ENCODE measurements around the gene TMEM190. TPM values are rescaled to one million over a fixed set of nuclear protein-coding genes. Genes with fewer than 3 reads are reported as not detected.
"Not testable (repeated sequence)": the region's sequence is repeated elsewhere in the genome, so short reads cannot be mapped to it uniquely, and the experiment has no call there.

The TMEM190 gene
- not detected for total RNA-seq

DNA sequence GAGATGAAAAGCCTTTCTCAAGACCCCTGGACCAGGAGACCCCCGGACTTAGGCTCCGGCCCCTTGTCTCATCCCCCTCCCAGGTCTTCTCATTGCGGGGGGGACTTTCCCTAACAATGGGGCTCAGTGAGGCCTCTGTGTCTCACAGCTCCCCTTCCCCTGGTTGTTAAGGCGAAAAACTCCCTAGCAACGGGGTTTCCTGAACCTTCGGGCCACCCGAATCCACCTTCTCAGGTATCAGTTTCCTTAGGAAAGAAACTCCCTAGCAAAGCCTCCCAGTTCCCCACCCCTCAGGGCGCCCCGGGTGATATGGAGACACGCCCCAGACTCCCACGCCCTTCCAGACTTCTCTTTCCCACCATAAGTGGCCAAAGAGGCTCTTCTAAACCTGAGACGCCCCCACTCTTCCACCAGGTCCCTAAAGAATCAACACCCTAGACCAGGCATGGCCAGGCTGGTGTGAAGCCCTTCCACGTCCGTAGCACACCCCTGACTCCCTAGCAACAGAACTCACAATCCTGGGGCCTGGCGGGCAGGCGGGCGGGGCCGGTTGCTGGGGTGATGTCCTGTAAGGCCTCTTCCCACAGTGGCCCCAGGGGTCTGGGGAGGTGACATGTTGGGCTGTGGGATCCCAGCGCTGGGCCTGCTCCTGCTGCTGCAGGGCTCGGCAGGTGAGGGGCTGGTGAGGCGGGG lies at the start of gene TMEM190:
TMEM190 (plus strand) TSS at position 586 of the 693 bp plus-strand sequence; CDS start at position 614, 28 bp downstream.
- no peak for DNase-seq
- no peak within 1 kb of the TSS for H3K27ac Mint-ChIP-seq
- CTCF ChIA-PET = interaction anchor here (0.9 to 1.5 kb wide), 2 partner anchors 8 to 10 kb away, joined by 3 to 5 read pairs; partner anchors contain the start of gene TMEM238
- no peak within 1 kb of the TSS for H3K4me3 Mint-ChIP-seq
- H3K36me3 Mint-ChIP-seq (ENCODE audit: low read depth) = peaks cover 5% of the 10 kb centered on the region
- POLR2A ChIA-PET = interaction anchor here (0.5 kb wide), 1 partner anchor 36 kb away, joined by 4 read pairs; no protein-coding TSS in a partner anchor
- peaks cover under 1% of the 10 kb centered on the region for H3K4me1 Mint-ChIP-seq
- H3K27me3 Mint-ChIP-seq = peaks cover 20% of the 10 kb centered on the region
- no peaks in the 10 kb centered on the region for H3K9me3 Mint-ChIP-seq

DNA sequence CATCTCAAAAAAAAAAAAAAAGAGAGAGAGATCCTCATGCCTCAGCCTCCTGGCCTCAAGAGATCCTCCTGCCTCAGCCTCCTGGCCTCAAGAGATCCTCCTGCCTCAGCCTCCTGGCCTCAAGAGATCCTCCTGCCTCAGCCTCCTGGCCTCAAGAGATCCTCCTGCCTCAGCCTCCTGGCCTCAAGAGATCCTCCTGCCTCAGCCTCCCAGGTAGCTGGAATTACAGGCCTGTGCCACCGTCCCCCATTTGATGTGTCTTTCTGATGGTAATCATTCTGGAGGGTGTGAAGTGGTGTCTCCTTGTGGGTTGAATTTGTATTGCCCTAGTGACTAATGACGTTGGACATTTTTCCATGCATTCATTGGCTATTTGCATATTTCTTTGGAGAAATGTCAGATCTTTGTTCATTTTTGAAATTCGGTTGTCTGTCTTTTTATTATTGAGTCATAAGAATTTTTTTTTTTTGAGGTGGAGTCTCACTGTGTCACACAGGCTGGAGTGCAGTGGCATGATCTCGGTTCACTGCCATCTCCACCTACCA lies 47.8 kb upstream of the TMEM190 start:
- H3K4me1 Mint-ChIP-seq; H3K27ac Mint-ChIP-seq; H3K9me3 Mint-ChIP-seq; DNase-seq; H3K27me3 Mint-ChIP-seq; H3K36me3 Mint-ChIP-seq (ENCODE audit: low read depth); CTCF ChIA-PET; H3K4me3 Mint-ChIP-seq; POLR2A ChIA-PET: not testable (repeated sequence)

DNA sequence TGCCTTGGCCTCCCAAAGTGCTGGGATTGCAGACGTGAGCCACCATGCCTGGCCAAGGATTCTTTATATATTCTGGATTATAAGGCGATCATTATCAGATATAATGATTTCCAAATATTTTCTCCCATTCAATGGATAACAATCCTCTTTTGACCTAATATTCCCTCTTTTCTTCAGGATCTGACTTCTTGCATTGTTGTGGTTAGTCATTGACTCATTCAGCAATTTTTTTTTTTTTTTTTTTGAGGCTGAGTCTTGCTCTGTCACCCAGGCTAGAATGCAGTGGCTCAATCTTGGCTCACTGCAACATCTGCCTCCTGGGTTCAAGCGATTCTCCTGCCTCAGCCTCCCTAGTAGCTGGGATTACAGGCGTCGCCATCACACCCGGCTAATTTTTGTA lies 46.8 kb upstream of the TMEM190 start:
- POLR2A ChIA-PET = interaction anchor here (0.6 kb wide), 1 partner anchor 30 kb away, joined by 3 read pairs; no protein-coding TSS in a partner anchor
- not testable (repeated sequence) for H3K4me3 Mint-ChIP-seq, H3K4me1 Mint-ChIP-seq

DNA sequence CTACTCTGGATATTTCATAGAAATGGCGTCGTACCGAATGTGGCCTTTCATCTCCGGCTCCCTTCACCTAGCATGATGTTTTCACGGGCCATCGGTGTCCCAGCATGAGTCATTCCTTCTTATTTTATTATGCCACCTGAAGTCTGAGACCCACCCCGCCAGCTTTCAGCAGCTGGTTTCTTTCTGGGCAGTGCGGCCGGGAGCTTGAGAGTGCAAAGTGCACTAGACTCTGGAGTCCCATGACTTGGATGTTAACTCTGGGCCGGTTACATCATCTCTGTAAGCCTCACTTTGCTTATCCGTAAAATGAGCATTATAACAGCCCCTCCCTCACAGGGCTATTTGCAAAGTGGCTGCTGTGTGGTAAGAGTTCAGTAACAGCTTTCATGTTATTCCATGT lies 42.8 kb upstream of the TMEM190 start:
- Mint-ChIP-seq H3K36me3 (ENCODE audit: low read depth) (no peaks in the 10 kb centered on the region), H3K27me3 (peaks cover 18% of the 10 kb centered on the region), H3K27ac (no peak overlapping the region), H3K4me3 (no peak overlapping the region), H3K4me1 (peaks cover 8% of the 10 kb centered on the region), H3K9me3 (no peaks in the 10 kb centered on the region)
- POLR2A ChIA-PET = no interaction called here
- CTCF ChIA-PET = no interaction called here
- DNase-seq = no peak

More for the DNA sequence above, 46.8 kb upstream of the TMEM190 start:
- DNase-seq; CTCF ChIA-PET; H3K36me3 Mint-ChIP-seq (ENCODE audit: low read depth); H3K27ac Mint-ChIP-seq; H3K9me3 Mint-ChIP-seq: not testable (repeated sequence)
- peaks cover 11% of the 10 kb centered on the region for H3K27me3 Mint-ChIP-seq

DNA sequence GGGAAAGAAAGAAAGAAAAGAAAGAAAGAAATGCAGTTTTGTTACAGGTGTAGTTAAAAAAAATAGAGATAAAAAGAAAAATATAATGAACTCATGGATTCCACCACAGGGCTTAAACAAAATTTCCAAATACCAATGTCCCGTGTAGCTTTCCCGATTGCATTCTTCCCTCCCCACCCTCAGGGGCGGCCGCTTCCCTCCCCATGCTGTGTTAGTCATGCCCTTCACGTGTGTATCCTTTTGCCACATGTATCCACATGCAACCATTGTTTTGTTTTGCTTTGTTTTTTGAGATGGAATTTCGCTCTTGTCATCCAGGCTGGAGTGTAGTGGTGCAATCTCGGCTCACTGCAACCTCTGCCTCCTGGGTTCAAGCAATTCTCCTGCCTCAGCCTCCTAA lies 40.5 kb upstream of the TMEM190 start:
- no peak for DNase-seq
- Mint-ChIP-seq H3K27ac (no peak overlapping the region), H3K4me1 (peaks cover 16% of the 10 kb centered on the region), H3K36me3 (ENCODE audit: low read depth) (no peaks in the 10 kb centered on the region), H3K27me3 (peaks cover 16% of the 10 kb centered on the region), H3K4me3 (no peak overlapping the region), H3K9me3 (no peaks in the 10 kb centered on the region)
- POLR2A ChIA-PET = no interaction called here
- CTCF ChIA-PET = interaction anchor here (0.7 to 1.3 kb wide), 2 partner anchors 8 to 10 kb away, joined by 4 to 6 read pairs; no protein-coding TSS in a partner anchor

DNA sequence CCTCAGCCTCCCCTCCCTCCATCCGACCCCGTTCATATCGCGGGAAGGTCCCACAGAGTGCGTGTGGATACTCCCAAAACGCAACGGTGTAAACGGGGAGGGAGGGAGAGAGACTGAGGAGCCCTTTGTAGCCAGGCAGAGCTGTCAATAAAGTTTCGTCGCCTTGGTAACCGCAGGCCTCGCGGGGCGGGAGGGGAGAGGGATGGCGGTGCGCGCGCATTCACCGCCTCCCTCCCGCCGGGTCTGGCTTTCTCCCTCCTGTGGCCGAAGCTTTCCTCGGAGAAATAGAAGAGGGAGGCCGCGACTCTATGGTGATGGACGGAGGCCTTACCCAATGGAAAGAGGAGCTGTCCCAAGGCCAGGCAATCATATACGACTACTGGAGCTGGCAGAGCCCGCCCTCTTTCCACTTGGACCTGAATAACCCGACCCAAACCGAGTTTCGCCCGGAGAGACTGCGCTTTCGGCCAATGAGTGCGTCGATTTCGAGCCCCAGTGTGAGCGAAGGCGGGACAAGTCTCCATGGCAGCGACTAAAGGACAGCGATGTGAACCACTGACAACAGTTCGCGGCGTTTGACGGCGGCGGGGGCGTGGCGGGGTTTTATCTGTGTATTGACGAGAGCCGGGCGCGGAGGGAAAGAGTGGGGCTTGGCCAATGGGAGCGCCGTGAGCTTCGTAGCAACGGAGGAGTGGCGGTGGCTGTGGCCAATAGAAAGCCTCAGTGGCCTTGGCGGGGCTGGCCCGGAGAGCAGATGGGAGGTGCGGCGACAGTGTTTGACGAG lies 37.3 kb upstream of the TMEM190 start, which contains the start of gene KMT5C:
KMT5C (plus strand) TSS at position 772 of the 784 bp plus-strand sequence. CDS start 2,061 bp downstream, outside the sequence.
- DNase-seq = peak; percentile 100
- Mint-ChIP-seq H3K9me3 (no peaks in the 10 kb centered on the region), H3K4me3 (peak within 1 kb of the TSS; percentile 90), H3K27me3 (peaks cover 10% of the 10 kb centered on the region), H3K4me1 (peaks cover 22% of the 10 kb centered on the region), H3K36me3 (ENCODE audit: low read depth) (peaks cover 2% of the 10 kb centered on the region), H3K27ac (peak within 1 kb of the TSS; percentile 96)
- POLR2A ChIA-PET = interaction anchor here (0.5 to 1.1 kb wide), 8 partner anchors 10 to 1202 kb away, joined by 3 to 4 read pairs (median 3); partner anchors contain the start of genes CNOT3 and UBE2S
- CTCF ChIA-PET = interaction anchor here (0.6 to 1.5 kb wide), 13 partner anchors 9 to 137 kb away, joined by 3 to 9 read pairs (median 4); partner anchors contain the start of genes TMEM150B and UBE2S

DNA sequence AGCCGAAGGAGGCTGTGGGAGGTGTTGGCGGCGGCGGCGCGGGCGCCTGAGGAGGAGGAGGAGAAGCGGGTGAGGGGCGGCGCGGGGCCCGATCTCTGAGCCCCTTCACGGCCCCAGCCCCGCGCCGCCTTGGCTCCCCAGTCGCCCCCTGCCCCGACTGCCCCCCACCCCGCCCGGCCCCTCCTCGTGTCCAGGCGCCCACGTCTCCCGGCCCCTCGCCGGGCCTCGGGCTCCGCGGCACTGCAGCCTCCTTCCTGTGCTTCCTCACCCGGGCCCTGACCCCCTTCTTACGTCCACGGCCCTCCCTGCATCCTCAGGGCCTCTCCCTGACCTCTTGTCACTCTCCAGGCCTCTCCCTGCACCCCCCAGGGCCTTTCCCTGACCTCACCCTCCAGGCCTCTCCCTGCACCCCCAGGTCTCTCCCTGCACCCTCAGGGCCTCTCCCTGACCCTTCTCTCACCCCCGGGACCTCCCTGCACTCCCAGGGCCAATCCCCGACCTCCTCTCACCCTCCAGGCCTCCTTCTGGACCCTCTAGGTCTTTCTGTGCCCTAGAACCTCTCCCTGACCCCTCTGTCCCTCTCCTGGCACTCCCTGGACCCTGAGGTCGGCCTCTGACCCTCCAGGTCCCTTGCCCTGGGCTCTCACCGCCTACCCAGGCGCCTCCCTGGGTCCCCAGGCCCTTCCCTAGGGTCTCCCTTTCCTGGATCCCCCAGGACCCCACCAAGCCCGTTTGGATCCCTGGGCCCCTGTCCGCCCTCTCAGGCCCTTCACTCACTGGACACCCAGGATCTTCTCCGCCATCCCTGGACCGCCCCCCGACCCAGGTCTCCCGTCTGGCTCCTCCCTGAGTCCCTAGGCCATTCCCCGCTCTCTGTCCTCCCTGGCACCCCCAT lies 36.5 kb upstream of the TMEM190 start:
- H3K4me3 Mint-ChIP-seq = peak overlapping the region; percentile 90
- H3K27me3 Mint-ChIP-seq = peaks cover 10% of the 10 kb centered on the region
- peak; percentile 35 for DNase-seq
- no peaks in the 10 kb centered on the region for H3K9me3 Mint-ChIP-seq
- peaks cover 22% of the 10 kb centered on the region for H3K4me1 Mint-ChIP-seq
- ChIA-PET CTCF (interaction anchor here (0.8 to 1.4 kb wide), 7 partner anchors 13 to 136 kb away, joined by 3 to 5 read pairs (median 4); partner anchors contain the start of genes TMEM150B and UBE2S), POLR2A (interaction anchor here (0.6 to 1.1 kb wide), 7 partner anchors 13 to 1203 kb away, joined by 3 to 4 read pairs (median 3); partner anchors contain the start of genes CNOT3 and UBE2S)
- peak overlapping the region; percentile 96 for H3K27ac Mint-ChIP-seq
- H3K36me3 Mint-ChIP-seq (ENCODE audit: low read depth) = peaks cover 2% of the 10 kb centered on the region

DNA sequence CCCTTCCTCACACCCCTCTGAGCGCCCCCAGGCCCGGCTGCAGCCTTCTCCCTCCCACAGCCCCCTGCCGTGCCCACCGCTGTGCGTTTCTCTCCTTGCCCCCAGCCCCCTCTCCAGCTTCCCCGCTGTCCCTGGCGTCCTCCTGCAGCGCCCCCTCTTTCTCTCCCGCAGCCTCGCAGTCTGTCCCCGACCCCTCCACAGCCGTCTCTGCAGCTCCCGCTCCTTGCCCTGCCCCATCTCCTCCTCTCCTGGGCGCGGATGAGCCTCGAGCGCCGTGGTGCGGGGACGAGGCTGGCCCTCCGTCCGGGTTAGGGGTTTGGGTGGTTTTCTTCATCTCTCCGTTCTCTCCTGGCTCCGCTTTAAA lies 35.9 kb upstream of the TMEM190 start:
- H3K27me3 Mint-ChIP-seq = peaks cover 10% of the 10 kb centered on the region
- CTCF ChIA-PET = interaction anchor here (0.9 kb wide), 1 partner anchor 13 kb away, joined by 3 read pairs; no protein-coding TSS in a partner anchor
- H3K9me3 Mint-ChIP-seq = no peaks in the 10 kb centered on the region
- POLR2A ChIA-PET = interaction anchor here (0.6 kb wide), 1 partner anchor 35 kb away, joined by 4 read pairs; no protein-coding TSS in a partner anchor
- H3K4me3 Mint-ChIP-seq = peak overlapping the region; percentile 86
- H3K36me3 Mint-ChIP-seq (ENCODE audit: low read depth) = peaks cover 2% of the 10 kb centered on the region
- peak overlapping the region; percentile 90 for H3K27ac Mint-ChIP-seq
- H3K4me1 Mint-ChIP-seq = peaks cover 22% of the 10 kb centered on the region
- peak; percentile 42 for DNase-seq

DNA sequence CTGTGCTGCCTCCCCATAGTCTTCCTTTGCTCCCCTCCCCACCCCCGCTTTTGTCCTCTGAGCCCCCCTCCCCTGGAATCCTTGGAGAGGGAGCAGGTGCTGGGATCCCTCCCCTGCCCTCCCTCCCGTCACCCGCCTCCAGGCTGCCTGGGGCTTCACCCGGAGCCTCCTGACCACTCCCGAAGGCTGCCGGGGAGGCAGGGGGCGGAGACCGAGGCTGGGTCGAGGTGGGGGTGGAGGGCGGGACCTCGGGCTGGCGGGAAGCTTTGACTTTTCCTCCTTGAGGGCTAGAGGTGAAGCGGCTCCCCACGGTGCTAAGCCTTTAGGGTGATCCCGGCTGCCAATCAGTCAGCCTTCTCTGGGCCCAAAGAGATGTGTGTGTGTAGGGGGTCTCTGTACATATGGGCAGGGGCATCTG lies 35.4 kb upstream of the TMEM190 start:
- peak; percentile 70 for DNase-seq
- H3K27me3 Mint-ChIP-seq = peaks cover 6% of the 10 kb centered on the region
- POLR2A ChIA-PET = no interaction called here
- H3K36me3 Mint-ChIP-seq (ENCODE audit: low read depth) = peaks cover 2% of the 10 kb centered on the region
- H3K9me3 Mint-ChIP-seq = no peaks in the 10 kb centered on the region
- H3K27ac Mint-ChIP-seq = peak overlapping the region; percentile 90
- H3K4me1 Mint-ChIP-seq = peaks cover 22% of the 10 kb centered on the region
- CTCF ChIA-PET = interaction anchor here (0.9 to 1.0 kb wide), 2 partner anchors 12 to 460 kb away, joined by 3 read pairs; no protein-coding TSS in a partner anchor
- H3K4me3 Mint-ChIP-seq = peak overlapping the region; percentile 86

DNA sequence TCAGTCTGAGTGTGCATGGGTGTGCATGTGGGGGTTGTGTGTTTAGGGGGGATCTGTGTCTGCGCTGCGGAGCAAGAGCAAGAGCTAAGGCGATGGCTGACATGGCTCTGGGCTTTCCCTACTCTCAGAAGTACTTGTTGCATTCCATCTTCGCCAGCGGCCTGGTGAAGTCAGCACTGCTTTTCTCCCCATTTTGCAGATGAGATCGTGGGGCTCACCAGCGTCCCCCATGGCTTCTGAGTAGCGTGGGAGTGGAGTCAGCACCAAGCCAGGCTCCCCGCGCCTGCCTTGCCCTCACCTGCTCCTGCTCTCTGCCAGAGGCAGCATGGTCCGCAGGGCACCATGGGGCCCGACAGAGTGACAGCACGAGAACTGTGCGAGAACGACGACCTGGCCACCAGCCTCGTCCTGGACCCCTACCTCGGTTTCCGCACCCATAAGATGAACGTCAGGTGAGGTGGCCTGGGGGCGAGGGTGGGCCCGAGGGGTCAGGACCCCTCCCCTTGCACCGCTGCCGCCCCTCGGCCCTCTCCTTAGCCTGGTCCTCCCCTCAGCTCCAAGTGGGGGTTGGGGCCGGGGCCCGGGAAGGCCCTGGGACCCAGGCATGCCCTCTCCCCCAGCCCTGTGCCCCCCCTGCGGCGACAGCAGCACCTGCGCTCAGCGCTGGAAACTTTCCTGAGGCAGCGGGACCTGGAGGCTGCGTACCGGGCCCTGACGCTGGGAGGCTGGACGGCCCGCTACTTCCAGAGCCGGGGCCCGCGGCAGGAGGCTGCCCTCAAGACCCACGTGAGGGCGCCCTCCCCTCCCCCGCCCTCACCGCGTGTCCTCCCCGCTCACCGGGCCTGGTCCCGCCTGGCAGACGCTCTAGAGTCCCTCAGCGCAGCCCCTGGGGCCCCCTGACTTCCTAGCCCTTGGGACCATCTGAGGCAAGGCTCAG lies 34.8 kb upstream of the TMEM190 start:
- peak overlapping the region; percentile 62 for H3K4me3 Mint-ChIP-seq
- peaks cover under 1% of the 10 kb centered on the region for H3K27me3 Mint-ChIP-seq
- no peak for DNase-seq
- peak overlapping the region; percentile 78 for H3K27ac Mint-ChIP-seq
- peaks cover 22% of the 10 kb centered on the region for H3K4me1 Mint-ChIP-seq
- peaks cover 2% of the 10 kb centered on the region for H3K36me3 Mint-ChIP-seq (ENCODE audit: low read depth)
- ChIA-PET POLR2A (no interaction called here), CTCF (interaction anchor here (1.0 kb wide), 1 partner anchor 461 kb away, joined by 3 read pairs; no protein-coding TSS in a partner anchor)
- H3K9me3 Mint-ChIP-seq = no peaks in the 10 kb centered on the region

DNA sequence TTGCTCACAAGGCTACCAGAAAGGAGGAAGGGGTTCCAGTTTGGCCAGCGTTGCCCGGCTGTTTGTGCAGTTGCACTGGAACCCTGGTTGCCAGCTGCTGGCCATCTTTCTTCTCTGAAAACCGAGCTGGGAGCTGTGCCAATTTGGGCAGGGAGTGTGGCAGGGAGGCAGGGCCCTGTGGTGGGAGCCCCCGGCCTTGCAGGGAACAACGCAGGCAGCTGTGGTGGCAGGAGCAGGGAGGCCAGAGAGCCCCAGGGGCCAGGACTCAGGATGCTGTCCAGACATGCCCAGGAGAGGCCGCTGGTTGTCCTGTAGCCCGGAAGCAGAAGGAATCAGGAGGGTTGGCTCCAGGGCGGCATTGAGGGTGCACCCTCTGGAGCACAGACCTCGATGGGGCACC lies 32.2 kb upstream of the TMEM190 start:
- CTCF ChIA-PET = no interaction called here
- Mint-ChIP-seq H3K4me1 (peaks cover 13% of the 10 kb centered on the region), H3K27ac (no peak overlapping the region), H3K36me3 (ENCODE audit: low read depth) (peaks cover 2% of the 10 kb centered on the region), H3K27me3 (no peaks in the 10 kb centered on the region), H3K9me3 (no peaks in the 10 kb centered on the region), H3K4me3 (no peak overlapping the region)
- POLR2A ChIA-PET = no interaction called here
- no peak for DNase-seq

Data from activated CD4-positive, alpha-beta T cell treated with anti-CD3 and anti-CD28 coated beads, Interleukin-2, amount 10 ng/mL, durations not matched to agents 7 days and 5 days (primary cell).